ENCODE results near the gene METTL26.

DNA sequence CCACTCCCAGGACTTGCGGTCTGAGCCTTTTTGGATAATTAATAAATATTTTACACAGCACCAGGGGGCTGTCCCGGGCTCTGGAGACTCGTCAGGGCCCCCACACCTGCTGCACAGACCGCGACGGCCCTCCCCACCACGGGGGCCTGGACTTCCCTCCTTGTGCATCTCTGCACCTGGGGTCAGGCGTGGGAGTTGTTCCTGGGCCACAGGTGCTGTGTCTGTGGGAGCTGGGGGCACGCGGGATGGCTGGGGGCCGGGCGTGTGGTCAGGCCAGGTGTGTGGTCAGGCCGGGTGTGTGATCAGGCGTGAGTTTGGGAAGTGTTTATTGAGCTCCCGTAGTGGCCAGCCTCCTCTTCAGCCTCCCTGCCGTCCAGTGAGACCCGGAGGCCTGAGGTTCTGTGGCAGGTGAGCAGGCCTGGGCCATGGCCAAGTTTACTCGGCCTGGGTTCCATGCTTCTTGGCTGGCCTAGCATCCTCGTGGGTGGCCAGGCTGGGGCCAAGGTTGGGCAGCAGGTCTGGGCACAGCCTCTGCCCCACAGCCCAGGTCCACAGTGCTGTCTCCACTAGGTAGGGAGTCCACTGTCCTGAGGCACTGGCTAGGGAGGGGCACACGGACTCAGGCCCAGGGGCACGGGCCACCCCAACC, 42.2 kb upstream of the METTL26 start:
- TF ChIP-seq, protein P1, sequence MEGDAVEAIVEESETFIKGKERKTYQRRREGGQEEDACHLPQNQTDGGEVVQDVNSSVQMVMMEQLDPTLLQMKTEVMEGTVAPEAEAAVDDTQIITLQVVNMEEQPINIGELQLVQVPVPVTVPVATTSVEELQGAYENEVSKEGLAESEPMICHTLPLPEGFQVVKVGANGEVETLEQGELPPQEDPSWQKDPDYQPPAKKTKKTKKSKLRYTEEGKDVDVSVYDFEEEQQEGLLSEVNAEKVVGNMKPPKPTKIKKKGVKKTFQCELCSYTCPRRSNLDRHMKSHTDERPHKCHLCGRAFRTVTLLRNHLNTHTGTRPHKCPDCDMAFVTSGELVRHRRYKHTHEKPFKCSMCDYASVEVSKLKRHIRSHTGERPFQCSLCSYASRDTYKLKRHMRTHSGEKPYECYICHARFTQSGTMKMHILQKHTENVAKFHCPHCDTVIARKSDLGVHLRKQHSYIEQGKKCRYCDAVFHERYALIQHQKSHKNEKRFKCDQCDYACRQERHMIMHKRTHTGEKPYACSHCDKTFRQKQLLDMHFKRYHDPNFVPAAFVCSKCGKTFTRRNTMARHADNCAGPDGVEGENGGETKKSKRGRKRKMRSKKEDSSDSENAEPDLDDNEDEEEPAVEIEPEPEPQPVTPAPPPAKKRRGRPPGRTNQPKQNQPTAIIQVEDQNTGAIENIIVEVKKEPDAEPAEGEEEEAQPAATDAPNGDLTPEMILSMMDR (IDR thresholded peaks at IDR 0.05), result no peak
- TF ChIP-seq POLR2A (IDR thresholded peaks at IDR 0.05), result no peak

All from body of pancreas (tissue), 4 donors.